ENCODE measurements around the gene NSD2. TPM values are rescaled to one million over a fixed set of nuclear protein-coding genes. Genes with fewer than 3 reads are reported as not detected.
A peak's percentile ranks its signal among the peaks of the same experiment; 100 is the strongest.

The NSD2 gene
- total and polyA plus RNA-seq, 4 experiments from 2014 or later = 1.1 to 57.4 (median 33.2) TPM

- H3K4me1 Mint-ChIP-seq = peaks cover 13 to 49% (median 36%) of the 10 kb centered on the region in 4 donors
- intact Hi-C loops (cut with micrococcal nuclease) = no loop called here
These were observed 18.1 kb upstream of the NSD2 start for GRCh38 chr4:1852904-1853623.

GRCh38 chr4:1854752-1855151 lies 16.4 kb upstream of the NSD2 start:
- H3K9me3 Mint-ChIP-seq = no peaks in the 10 kb centered on the region
- peak overlapping the region; percentile 59 for H3K27ac ChIP-seq (ENCODE audit: low read depth, low read length)
- ChIA-PET CTCF (ENCODE audit: partially characterized antibody) (interaction anchor here (6.0 kb wide), 1 partner anchor 45 kb away, joined by 35 read pairs; no protein-coding TSS in a partner anchor), POLR2A (ENCODE audit: partially characterized antibody) (interaction anchor here (1.1 to 8.1 kb wide), 4 partner anchors 15 to 142 kb away, joined by 3 to 81 read pairs (median 12); partner anchors contain the start of genes NSD2, SLBP, TACC3 and TMEM129)
- intact Hi-C loops (cut with micrococcal nuclease) = loop anchor here (5.0 kb wide), 3 partner anchors 142 to 1182 kb away; partner anchors contain the start of genes ATP5ME, HAUS3, MYL5 and POLN
- peaks cover 47% of the 10 kb centered on the region for H3K4me1 ChIP-seq (ENCODE audit: insufficient read depth, low read length)
- H3K36me3 ChIP-seq (ENCODE audit: insufficient read depth, low read length) = no peaks in the 10 kb centered on the region
- peak overlapping the region; percentile 23 to 89 for H3K4me3 ChIP-seq (ENCODE audit: low read length in 2 of 2)
- no peaks in the 10 kb centered on the region for H3K27me3 ChIP-seq (ENCODE audit: insufficient read depth, low read length)
- peak overlapping the region; percentile 77 to 90 (median 84) for H3K4me3 Mint-ChIP-seq
- peaks cover 11 to 49% (median 35%) of the 10 kb centered on the region in 4 donors for H3K4me1 Mint-ChIP-seq
- H3K9me3 ChIP-seq (ENCODE audit: control insufficient read depth in 1 of 2, low read length in 2 of 2) = no peaks in the 10 kb centered on the region
- no peaks in the 10 kb centered on the region for H3K27me3 Mint-ChIP-seq
- H3K27ac Mint-ChIP-seq = peak overlapping the region; percentile 51 to 84 (median 76)
- DNase-seq = no peak
- no peaks in the 10 kb centered on the region for H3K36me3 Mint-ChIP-seq

More at GRCh38 chr4:1852904-1853623, 18.1 kb upstream of the NSD2 start:
- no peaks in the 10 kb centered on the region for H3K27me3 ChIP-seq (ENCODE audit: insufficient read depth, low read length)
- H3K9me3 ChIP-seq (ENCODE audit: control insufficient read depth in 1 of 2, low read length in 2 of 2) = no peaks in the 10 kb centered on the region
- peak overlapping the region in 6 of 8 donors; percentile 12 to 47 (median 38) for H3K4me3 Mint-ChIP-seq
- no peak overlapping the region for H3K27ac ChIP-seq (ENCODE audit: low read depth, low read length)
- peaks cover 47% of the 10 kb centered on the region for H3K4me1 ChIP-seq (ENCODE audit: insufficient read depth, low read length)
- no peak for DNase-seq
- no peaks in the 10 kb centered on the region for H3K36me3 ChIP-seq (ENCODE audit: insufficient read depth, low read length)
- POLR2A ChIA-PET (ENCODE audit: partially characterized antibody) = no interaction called here
- H3K27me3 Mint-ChIP-seq = no peaks in the 10 kb centered on the region
- H3K9me3 Mint-ChIP-seq = no peaks in the 10 kb centered on the region
- CTCF ChIA-PET (ENCODE audit: partially characterized antibody) = no interaction called here
- peaks cover 0 to 2% of the 10 kb centered on the region in 2 donors for H3K36me3 Mint-ChIP-seq
- H3K4me3 ChIP-seq (ENCODE audit: low read length in 2 of 2) = no peak overlapping the region
- H3K27ac Mint-ChIP-seq = peak overlapping the region in 4 of 7 donors; percentile 22 to 66 (median 34)

GRCh38 chr4:1855333-1856070 lies 15.7 kb upstream of the NSD2 start:
- Histone ChIP-seq H3K4me1 (ENCODE audit: insufficient read depth, low read length) (peaks cover 47% of the 10 kb centered on the region), H3K36me3 (ENCODE audit: insufficient read depth, low read length) (no peaks in the 10 kb centered on the region), H3K4me3 (ENCODE audit: low read length in 2 of 2) (peak overlapping the region; percentile 23 to 89), H3K27me3 (ENCODE audit: insufficient read depth, low read length) (no peaks in the 10 kb centered on the region), H3K27ac (ENCODE audit: low read depth, low read length) (peak overlapping the region; percentile 59), H3K9me3 (ENCODE audit: control insufficient read depth in 1 of 2, low read length in 2 of 2) (no peaks in the 10 kb centered on the region)
- peak in 3 of 5 donors; percentile 4 to 48 (median 20) for DNase-seq
- Mint-ChIP-seq H3K4me3 (peak overlapping the region; percentile 77 to 90 (median 85)), H3K4me1 (peaks cover 11 to 46% (median 34%) of the 10 kb centered on the region in 4 donors), H3K27ac (peak overlapping the region in 6 of 7 donors; percentile 25 to 84 (median 76)), H3K9me3 (no peaks in the 10 kb centered on the region), H3K27me3 (no peaks in the 10 kb centered on the region), H3K36me3 (no peaks in the 10 kb centered on the region)
- CTCF ChIA-PET (ENCODE audit: partially characterized antibody) = interaction anchor here (1.0 to 6.0 kb wide), 4 partner anchors 15 to 163 kb away, joined by 3 to 35 read pairs (median 4); no protein-coding TSS in a partner anchor
- intact Hi-C loops (cut with micrococcal nuclease) = loop anchor here (1.0 to 5.0 kb wide), 6 partner anchors 15 to 1183 kb away; partner anchors contain the start of genes ATP5ME, FAM53A, HAUS3 and MYL5
- POLR2A ChIA-PET (ENCODE audit: partially characterized antibody) = interaction anchor here (1.0 to 8.1 kb wide), 9 partner anchors 13 to 154 kb away, joined by 3 to 81 read pairs (median 7); partner anchors contain the start of genes NSD2, SLBP, TACC3 and TMEM129

GRCh38 chr4:1856071-1856942 lies 14.9 kb upstream of the NSD2 start, which contains the start of gene LETM1:
Gene LETM1 (minus strand): TSS chr4:1856156. CDS start chr4:1855950, 206 bp downstream.
- intact Hi-C loops (cut with micrococcal nuclease) = loop anchor here (1.0 to 5.0 kb wide), 6 partner anchors 14 to 1184 kb away; partner anchors contain the start of genes ATP5ME, FAM53A, HAUS3 and MYL5
- no peaks in the 10 kb centered on the region for H3K9me3 Mint-ChIP-seq
- DNase-seq = peak; percentile 90 to 92 (median 91)
- CTCF ChIA-PET (ENCODE audit: partially characterized antibody) = interaction anchor here (0.6 to 6.0 kb wide), 6 partner anchors 14 to 798 kb away, joined by 3 to 35 read pairs (median 4); no protein-coding TSS in a partner anchor
- Histone ChIP-seq H3K36me3 (ENCODE audit: insufficient read depth, low read length) (no peaks in the 10 kb centered on the region), H3K27ac (ENCODE audit: low read depth, low read length) (peak within 1 kb of the TSS; percentile 59), H3K4me1 (ENCODE audit: insufficient read depth, low read length) (peaks cover 43% of the 10 kb centered on the region), H3K27me3 (ENCODE audit: insufficient read depth, low read length) (no peaks in the 10 kb centered on the region), H3K4me3 (ENCODE audit: low read length in 2 of 2) (peak within 1 kb of the TSS; percentile 47 to 89), H3K9me3 (ENCODE audit: control insufficient read depth in 1 of 2, low read length in 2 of 2) (no peaks in the 10 kb centered on the region)
- peak within 1 kb of the TSS; percentile 81 to 90 (median 85) for H3K4me3 Mint-ChIP-seq
- no peaks in the 10 kb centered on the region for H3K36me3 Mint-ChIP-seq
- H3K4me1 Mint-ChIP-seq = peaks cover 9 to 42% (median 31%) of the 10 kb centered on the region in 4 donors
- H3K27me3 Mint-ChIP-seq = no peaks in the 10 kb centered on the region
- POLR2A ChIA-PET (ENCODE audit: partially characterized antibody) = interaction anchor here (0.8 to 8.1 kb wide), 9 partner anchors 12 to 1176 kb away, joined by 3 to 81 read pairs (median 7); partner anchors contain the start of genes NSD2, TACC3 and TMEM129
- peak within 1 kb of the TSS; percentile 25 to 84 (median 76) for H3K27ac Mint-ChIP-seq

GRCh38 chr4:1856943-1857699 lies 14.1 kb upstream of the NSD2 start:
- intact Hi-C loops (cut with micrococcal nuclease) = loop anchor here (1.0 to 5.0 kb wide), 6 partner anchors 13 to 1185 kb away; partner anchors contain the start of genes ATP5ME, FAM53A, HAUS3 and MYL5
- no peak for DNase-seq
- Mint-ChIP-seq H3K36me3 (no peaks in the 10 kb centered on the region), H3K27ac (peak overlapping the region in 5 of 7 donors; percentile 24 to 75 (median 29)), H3K9me3 (no peaks in the 10 kb centered on the region), H3K4me1 (peaks cover 8 to 41% (median 27%) of the 10 kb centered on the region in 4 donors), H3K4me3 (peak overlapping the region; percentile 65 to 86 (median 76)), H3K27me3 (no peaks in the 10 kb centered on the region)
- POLR2A ChIA-PET (ENCODE audit: partially characterized antibody) = interaction anchor here (0.8 to 8.1 kb wide), 8 partner anchors 13 to 1177 kb away, joined by 3 to 81 read pairs (median 9); partner anchors contain the start of genes NSD2, TACC3 and TMEM129
- peak overlapping the region in 1 of 2 donors; percentile 89 for H3K4me3 ChIP-seq (ENCODE audit: low read length in 2 of 2)
- CTCF ChIA-PET (ENCODE audit: partially characterized antibody) = interaction anchor here (1.2 to 6.0 kb wide), 4 partner anchors 13 to 164 kb away, joined by 3 to 35 read pairs (median 4); no protein-coding TSS in a partner anchor
- no peaks in the 10 kb centered on the region for H3K36me3 ChIP-seq (ENCODE audit: insufficient read depth, low read length)
- H3K27me3 ChIP-seq (ENCODE audit: insufficient read depth, low read length) = no peaks in the 10 kb centered on the region
- H3K9me3 ChIP-seq (ENCODE audit: control insufficient read depth in 1 of 2, low read length in 2 of 2) = no peaks in the 10 kb centered on the region
- H3K4me1 ChIP-seq (ENCODE audit: insufficient read depth, low read length) = peaks cover 43% of the 10 kb centered on the region
- H3K27ac ChIP-seq (ENCODE audit: low read depth, low read length) = peak overlapping the region; percentile 59
